ENCODE results near the gene TMEM212. TPM values are rescaled to one million over a fixed set of nuclear protein-coding genes. Genes with fewer than 3 reads are reported as not detected.
A peak's percentile ranks its signal among the peaks of the same experiment; 100 is the strongest.

TMEM212 gene
- total RNA-seq, 2 donors from 2014 or later: not detected

DNA sequence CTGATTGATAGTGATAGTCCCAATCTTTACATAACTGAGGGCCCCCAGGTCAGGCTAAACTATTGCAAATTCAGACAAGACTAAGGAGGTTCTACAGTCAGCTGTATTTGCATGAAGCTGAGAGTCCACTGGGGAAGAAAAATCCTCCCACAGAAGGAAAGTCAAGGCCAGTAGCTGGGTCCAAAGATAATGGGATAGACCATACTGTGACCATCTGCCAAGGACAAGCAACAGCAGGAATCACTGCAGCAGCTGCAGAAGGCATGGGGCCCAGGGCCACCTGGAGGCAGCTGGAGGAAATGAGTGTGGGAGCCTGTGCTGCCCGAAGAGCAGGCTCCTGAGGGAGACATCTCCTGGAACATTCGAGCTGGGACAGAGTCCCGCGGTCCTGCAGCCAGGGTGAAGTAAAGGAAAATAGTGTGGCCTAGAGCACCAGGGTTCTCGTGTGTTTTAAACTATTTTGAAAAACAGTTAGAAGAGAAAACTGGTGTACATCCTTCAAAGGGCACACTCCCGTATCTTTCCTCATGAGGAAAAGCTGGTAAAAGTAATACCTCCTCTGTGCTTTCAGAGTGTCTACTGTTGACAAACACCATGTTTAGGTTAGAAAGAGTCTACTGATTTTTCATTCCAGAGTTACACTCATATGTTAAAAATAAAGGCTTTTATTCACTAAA, 13.2 kb upstream of the TMEM212 start:
- intact Hi-C loops (cut with DNase I): no loop called here
- ATAC-seq (peak; percentile 89 to 95), DNase-seq (peak; percentile 83)

DNA sequence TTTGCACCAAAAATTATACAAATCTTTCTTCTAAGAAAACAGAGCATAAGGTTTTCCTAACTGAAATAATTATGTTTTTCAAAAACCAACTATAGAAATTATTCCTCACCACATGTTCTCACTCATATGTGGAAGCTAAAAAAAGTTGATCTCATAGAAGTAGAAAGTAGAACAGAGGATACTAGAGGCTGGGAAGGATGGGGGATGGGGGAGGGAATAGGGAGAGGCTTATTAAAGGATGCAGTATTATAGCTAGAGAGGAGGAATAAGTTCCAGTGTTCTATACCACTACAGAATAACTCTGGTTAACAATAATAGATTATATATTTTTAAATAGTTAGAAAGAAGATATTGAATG, 12.7 kb upstream of the TMEM212 start:
- no peak for ATAC-seq
- intact Hi-C loops (cut with DNase I): no loop called here

GRCh38 chr3:171831936-171832335, 11.2 kb upstream of the TMEM212 start:
- ATAC-seq: no peak
- intact Hi-C loops (cut with DNase I): no loop called here
- DNase-seq: no peak

More for the DNA sequence above, 12.7 kb upstream of the TMEM212 start:
- DNase-seq: no peak

- intact Hi-C loops (cut with DNase I): no loop called here
- DNase-seq (no peak), ATAC-seq (no peak)
Observed at GRCh38 chr3:171832989-171833388, 10.2 kb upstream of the TMEM212 start.

GRCh38 chr3:171833789-171834460, 9.2 kb upstream of the TMEM212 start:
- DNase-seq (no peak), ATAC-seq (peak in 1 of 2 donors; percentile 26)
- intact Hi-C loops (cut with DNase I): no loop called here

- DNase-seq: no peak
- no peak for ATAC-seq
- intact Hi-C loops (cut with DNase I): no loop called here
Observed at GRCh38 chr3:171834461-171834801, 8.7 kb upstream of the TMEM212 start.

GRCh38 chr3:171835116-171835515, 8.0 kb upstream of the TMEM212 start:
- intact Hi-C loops (cut with DNase I): no loop called here
- DNase-seq (no peak), ATAC-seq (peak in 1 of 2 donors; percentile 21)

GRCh38 chr3:171835613-171836012, 7.5 kb upstream of the TMEM212 start:
- intact Hi-C loops (cut with DNase I): no loop called here
- ATAC-seq (no peak), DNase-seq (no peak)

- DNase-seq (no peak), ATAC-seq (peak in 1 of 2 donors; percentile 24)
- intact Hi-C loops (cut with DNase I): no loop called here
Observed at GRCh38 chr3:171836855-171837254, 6.3 kb upstream of the TMEM212 start.

- DNase-seq: no peak
- intact Hi-C loops (cut with DNase I): no loop called here
- no peak for ATAC-seq
Observed at GRCh38 chr3:171837698-171838097, 5.5 kb upstream of the TMEM212 start.

DNA sequence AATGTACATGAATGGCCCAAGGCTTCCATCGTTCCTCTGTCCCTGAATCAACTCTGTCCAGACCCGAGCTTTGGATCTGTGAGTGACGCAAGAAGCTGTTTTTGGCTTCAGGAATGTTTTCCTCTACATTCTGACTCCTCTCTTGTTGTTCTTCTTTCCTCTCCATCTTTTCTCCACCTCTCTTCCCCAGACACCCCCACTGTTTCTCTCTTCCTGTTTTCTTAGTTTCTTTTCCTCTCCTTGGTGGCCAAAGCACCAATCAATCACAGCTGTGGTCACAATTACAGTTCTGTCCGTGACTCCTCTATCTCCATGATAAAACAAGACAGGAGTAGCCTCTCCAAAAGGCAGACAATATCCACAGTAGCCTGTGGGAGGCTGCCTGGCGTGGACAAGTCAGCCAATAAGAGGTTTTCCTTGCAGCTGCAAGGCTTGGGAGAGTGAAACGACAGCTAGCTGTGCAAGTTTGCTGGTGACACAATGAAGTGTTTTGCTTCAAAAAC, 4.9 kb upstream of the TMEM212 start:
- intact Hi-C loops (cut with DNase I): no loop called here
- DNase-seq (peak; percentile 61), ATAC-seq (peak; percentile 82 to 84)

GRCh38 chr3:171839270-171839669, 3.9 kb upstream of the TMEM212 start:
- DNase-seq: no peak
- ATAC-seq: no peak
- intact Hi-C loops (cut with DNase I): no loop called here

- ATAC-seq: no peak
- no peak for DNase-seq
- intact Hi-C loops (cut with DNase I): no loop called here
Observed at GRCh38 chr3:171840445-171840810, 2.7 kb upstream of the TMEM212 start.

DNA sequence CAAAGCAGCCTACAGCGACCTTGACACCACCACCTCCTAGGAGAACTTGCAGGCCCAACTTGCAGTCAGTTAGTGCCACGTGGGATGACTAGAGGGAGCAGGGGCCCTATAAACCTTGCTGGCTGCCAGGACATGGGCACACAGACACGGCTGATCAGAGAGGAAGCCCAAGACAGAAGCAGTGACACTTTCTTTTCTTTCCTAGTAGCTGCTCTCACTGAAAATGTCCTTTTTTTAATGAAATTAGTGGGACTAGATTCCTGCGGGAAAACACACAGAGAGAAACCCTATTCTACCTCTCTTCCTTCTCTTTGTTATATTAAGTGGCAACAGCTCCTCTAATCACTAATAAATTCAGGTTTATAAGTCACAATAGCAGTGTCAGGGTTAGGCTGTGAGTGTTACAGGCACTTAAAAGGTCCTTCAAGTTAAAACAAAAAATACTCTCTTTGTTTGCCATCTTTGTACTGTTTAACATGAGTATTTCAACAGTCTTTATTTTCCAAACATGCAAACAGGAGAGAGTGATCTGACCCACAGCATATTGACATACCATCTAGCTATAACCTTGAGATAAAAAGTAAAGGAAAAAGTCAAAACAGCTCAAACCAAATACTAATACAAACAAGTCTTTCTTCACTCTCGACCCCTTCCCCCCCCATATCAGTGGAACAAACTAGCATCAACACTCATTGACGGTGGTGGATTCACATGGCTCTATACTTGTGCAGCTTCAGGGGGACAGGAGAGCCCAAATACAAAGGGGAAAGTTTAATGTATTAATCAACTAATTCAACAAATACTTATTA, 2.1 kb upstream of the TMEM212 start:
- intact Hi-C loops (cut with DNase I): no loop called here
- ATAC-seq: no peak
- DNase-seq: no peak

DNA sequence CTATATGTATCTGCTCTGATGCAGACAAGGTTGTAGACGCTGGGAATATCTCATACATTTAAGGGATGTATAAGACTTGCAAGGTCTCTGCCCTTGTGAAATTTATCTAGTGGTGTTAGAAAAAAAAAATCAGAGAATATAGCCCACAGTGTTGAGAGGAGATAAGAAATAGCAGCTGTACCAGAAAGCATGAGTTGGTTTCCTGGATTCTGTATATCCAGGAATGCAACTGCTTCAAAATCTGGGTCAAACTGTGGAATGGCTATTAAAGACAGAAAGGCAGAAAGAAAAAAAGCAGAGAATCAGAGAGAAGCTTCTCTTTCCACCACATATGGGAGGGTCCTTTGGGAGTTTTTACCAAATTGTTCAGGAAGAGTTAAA, 1.5 kb upstream of the TMEM212 start:
- peak in 1 of 2 donors; percentile 21 for ATAC-seq
- intact Hi-C loops (cut with DNase I): no loop called here
- DNase-seq: no peak

GRCh38 chr3:171844873-171845272, 1.7 kb downstream of the TMEM212 start:
- intact Hi-C loops (cut with DNase I): no loop called here
- no peak for DNase-seq
- no peak for ATAC-seq

DNA sequence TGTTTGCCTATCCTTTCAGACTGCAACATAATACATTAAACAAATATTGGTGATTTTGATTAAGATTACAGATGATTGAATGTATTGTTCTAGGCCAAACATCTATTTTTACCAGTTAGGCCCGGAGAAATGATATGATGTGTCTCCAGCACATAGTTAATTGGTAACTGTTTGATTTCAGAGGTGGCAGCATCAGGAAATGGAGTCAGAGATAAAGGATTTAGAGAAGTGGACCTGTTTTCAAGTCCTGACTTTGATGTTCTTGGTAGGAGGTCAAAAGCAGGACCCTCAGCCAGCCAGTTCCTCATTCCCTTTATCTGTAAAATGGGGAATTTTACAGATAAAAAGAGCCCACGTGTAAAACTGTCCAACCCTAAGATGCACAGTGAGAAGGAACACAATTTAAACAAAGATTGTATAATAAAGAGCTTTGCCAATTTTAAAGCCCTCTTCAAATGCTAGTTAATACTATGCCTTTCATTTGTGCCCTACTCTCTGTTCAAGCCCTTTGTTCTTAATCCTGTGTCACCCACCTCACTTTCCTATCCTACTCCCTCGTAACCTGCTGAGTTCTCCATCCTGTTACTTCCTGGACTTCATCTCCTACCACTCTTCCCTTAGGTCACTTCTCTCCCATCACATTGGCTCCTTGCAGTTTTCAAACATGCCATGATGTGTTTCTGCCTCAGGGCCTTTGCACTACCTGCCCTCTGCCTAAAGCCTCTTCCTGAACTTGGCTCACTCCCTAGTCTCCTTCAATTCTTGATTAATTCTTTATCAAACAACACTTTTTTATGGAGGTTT, 2.5 kb downstream of the TMEM212 start:
- DNase-seq (no peak), ATAC-seq (no peak)
- intact Hi-C loops (cut with DNase I): no loop called here

DNA sequence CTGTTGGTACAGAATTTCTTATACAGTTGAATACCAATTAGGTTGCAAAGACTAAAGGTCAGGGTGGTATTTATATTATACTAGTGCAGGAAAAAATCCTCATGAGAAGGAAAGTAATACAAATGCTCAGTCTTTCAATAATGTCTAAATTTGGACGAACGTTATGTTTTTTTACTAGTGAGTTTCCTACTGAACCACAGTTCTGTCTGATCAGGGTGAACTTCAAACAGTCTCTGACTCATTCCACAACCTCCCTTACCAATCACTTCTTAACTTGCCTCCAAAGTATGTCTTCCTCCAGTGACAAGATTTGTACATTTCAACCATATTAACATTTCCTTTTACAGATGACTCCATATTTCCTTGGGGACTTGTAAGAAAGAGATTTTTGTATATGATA, 3.4 kb downstream of the TMEM212 start:
- DNase-seq (no peak), ATAC-seq (no peak)
- intact Hi-C loops (cut with DNase I): no loop called here

DNA sequence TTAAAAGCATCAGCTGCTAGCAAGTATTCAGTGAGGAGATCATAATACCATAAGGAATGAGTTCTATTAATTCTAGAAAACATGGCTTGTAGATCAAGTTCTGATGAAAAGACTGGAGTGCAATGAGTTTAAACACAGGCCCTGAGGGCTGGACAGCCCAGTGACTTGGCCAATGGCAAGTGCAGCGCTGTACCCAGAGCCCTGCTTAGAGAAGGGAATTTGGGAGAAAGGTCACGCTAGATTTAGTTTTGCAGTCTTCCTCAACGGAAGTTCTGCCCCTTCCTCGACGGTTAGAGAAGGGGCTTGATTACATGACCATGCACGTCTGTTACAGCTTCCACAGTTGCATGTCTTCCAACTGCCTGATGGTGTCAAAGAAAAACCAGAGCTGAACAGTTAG, 4.0 kb downstream of the TMEM212 start:
- ATAC-seq: no peak
- intact Hi-C loops (cut with DNase I): no loop called here
- no peak for DNase-seq

Measured in left cardiac atrium (tissue), 4 donors.